Activated CD4-positive, alpha-beta T cell treated with anti-CD3 and anti-CD28 coated beads for 24 hours (primary cell): Measurements from ENCODE around the gene BCAS4.

Source experiments
- DNase-seq, 2 donors: peaks; one replicate each; pipeline ENCODE4 v3.0.0-alpha.2; 2020; ENCODE audit warnings: low read depth in 2 of 2

BCAS4 gene

GRCh38 chr20:50855498-50856474, 60.9 kb downstream of the BCAS4 start:
- DNase-seq, result no peak

GRCh38 chr20:50856475-50857041, 61.7 kb downstream of the BCAS4 start:
- DNase-seq, result no peak

DNA sequence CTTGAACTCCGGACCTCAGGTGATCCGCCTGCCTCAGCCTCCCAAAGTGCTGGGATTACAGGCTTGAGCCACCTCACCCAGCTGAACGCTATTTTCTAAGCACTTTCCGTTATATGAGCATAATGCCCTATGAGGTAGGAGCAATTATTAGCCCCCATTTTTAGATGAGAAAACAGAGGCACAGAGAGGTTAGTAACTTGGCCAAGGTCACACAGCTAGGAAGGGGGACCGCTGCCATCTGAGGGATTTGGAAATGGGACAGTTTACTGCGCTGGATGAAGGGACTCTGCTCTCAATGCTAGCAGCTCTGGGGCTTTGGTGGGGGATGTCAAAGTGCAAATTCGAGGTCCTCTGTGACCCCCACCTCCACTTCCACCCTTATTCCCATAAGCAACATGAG, 62.5 kb downstream of the BCAS4 start:
- no peak for DNase-seq

DNA sequence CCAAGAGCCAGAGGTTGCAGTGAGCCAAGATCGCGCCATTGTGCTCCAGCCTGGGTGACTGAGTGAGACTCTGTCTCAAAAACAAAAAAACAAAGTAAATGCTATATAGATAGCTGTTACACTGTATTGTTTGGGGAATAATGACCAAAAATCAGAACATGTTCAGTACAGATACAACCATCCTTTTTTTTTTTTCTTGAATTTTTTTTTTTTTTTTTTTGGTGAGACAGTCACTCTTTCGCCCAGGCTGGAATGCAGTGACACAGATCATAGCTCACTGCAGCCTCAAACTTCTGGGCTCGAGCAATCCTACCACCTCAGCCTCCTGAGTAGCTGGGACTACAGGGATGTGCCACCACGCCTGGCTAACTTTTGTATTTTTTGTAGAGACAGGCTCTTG, 63.7 kb downstream of the BCAS4 start:
- DNase-seq, result no peak

- DNase-seq, result no peak
Observed at GRCh38 chr20:50859161-50859560, 64.3 kb downstream of the BCAS4 start.

- no peak for DNase-seq
Observed at GRCh38 chr20:50861012-50861411, 66.2 kb downstream of the BCAS4 start.

DNA sequence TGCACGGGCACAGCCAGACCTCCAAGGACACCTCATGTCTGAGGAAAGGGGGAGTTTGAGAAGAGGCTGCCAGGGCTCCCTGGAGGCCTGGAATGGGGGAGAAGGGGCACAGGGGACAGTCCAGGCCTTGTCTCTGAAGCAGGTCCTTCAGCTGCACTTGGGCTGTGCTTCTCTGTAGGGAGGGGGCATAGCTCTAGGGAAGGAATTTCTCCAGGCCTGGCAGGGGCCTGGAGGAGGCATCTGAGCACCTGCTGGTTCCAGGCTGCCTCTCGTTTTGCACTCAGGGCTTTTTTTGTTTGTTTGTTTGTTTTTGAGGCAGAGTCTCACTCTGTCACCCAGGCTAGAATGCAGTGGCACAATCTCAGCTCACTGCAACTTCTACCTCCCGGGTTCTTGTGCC, 67.7 kb downstream of the BCAS4 start:
- DNase-seq, result no peak

DNA sequence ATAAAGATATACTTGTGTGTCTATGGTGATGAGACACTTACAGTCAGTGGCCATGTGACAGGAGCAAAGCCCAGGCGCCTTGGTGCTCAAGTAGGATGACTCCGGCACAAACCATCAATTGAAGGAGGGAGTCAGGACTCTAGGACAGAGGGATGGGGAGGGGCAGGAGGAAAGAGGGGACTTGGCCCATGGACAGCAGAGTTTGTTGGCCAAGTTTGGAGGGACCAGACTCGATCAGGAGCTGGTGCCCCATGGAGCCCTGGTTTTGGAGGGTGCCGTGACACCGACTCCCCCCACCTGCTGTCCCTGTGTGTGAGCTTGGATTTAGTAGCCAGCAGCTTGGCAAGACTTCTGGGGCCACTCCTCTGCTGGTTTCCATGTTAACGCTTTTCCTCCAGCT, 70.3 kb downstream of the BCAS4 start:
- no peak for DNase-seq

- no peak for DNase-seq
Observed at GRCh38 chr20:50865591-50865990, 70.7 kb downstream of the BCAS4 start.

DNA sequence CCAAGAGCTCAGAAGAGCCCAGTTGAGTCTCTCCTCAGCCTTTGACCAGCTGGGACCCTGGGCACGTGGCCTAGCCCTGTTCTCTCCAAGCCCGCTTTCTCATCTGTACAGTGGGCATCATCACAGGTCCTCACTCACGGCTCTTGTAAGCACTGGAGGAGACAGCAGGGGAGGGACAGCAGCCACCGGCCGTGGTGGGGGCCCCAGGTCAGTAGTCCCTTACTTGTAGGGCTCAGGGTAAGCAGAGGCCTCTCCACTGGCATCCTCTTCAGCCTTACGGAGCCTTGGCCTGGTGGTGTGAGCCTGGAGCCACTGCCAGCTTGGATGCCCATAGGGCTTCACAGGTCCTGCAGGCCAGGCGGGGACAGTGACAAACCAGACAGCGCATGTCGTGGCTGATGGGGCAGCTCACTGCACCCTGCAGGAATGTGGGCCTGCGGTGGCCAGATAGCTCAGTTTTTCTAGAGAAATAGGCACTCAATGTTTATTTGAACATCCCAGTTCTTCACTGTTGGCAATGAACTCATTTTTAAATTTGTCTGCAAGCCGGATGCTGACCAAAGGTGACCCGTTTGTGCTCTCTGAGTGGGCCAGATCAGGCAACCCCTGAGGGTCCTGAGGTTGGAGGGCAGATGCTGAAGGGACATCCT, 71.3 kb downstream of the BCAS4 start:
- no peak for DNase-seq

- DNase-seq, result no peak
Observed at GRCh38 chr20:50866831-50867230, 72.0 kb downstream of the BCAS4 start.

- no peak for DNase-seq
Observed at GRCh38 chr20:50867805-50868204, 72.9 kb downstream of the BCAS4 start.

GRCh38 chr20:50868509-50869495, 73.9 kb downstream of the BCAS4 start:
- DNase-seq, result no peak

DNA sequence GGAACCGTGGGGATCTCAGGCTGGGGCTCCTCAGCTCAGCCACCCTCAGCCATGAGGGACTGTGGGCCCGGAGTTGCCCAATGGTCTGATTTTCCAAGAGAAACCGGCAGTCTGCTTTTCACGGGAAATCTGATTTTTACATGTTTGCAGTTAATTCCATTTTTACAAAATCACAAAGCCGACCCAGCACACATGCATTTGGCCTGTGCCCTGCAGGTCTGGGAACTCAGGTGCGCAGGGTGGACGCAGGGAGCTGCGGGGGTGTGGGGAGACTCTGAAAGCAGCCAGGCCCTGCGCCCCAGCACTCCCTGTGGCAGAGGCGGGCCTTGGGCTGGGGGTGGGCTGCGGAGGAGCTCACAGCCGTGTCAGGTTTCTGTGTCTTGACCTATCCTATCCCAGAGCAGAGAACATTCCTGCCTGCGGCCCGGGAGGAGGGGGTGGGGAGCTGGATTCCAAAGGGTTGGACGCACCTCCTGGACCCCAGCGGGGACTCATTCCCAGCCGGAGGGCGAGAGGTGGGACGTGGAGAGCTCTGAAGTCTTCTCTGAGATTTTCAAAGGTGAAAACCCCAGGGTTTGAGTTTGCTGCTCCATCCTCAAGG, 75.8 kb downstream of the BCAS4 start:
- DNase-seq, result no peak

DNA sequence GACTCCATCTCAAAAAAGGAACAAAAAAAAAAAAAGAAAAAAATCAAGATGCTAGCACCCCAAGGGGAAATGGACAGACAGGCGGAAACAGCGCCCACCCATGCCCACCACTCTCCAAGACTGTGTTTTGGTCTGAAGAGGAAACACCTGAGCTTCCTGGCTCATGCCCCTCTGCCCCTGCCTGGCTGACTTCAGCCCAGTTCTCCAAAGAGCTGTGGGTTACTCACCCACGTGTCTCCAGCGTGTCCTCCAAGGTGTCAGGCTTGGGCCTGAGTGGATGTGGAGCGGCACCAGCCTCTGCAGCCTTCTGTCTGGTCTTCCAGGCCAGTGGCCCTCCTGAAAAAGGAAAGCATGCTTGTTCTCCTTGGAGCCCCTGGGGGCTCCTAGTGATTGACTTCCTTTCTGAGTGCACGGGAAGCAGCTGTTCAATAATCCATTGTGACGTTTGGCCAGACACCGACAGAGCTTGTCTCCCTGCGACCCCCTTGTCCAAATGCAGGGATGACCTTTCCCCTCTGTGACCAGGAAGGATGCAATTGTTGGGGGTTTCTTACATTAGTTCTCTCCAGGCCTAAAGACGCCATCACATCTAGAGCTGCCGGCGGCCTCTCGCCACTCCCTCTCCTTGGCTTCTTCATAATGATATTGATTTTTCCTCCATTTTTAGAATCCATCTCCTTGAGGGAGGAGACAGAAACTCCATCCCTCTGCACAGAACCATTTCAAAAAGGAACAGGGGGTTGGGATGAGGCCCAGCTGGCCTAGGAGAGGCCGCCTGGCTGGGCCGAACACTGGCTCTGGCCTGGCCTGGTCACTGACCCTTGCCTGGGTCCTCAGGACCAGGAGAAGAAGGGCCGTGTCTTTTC, 77.9 kb downstream of the BCAS4 start:
- DNase-seq, result no peak

GRCh38 chr20:50873585-50873984, 78.7 kb downstream of the BCAS4 start:
- DNase-seq, result no peak

DNA sequence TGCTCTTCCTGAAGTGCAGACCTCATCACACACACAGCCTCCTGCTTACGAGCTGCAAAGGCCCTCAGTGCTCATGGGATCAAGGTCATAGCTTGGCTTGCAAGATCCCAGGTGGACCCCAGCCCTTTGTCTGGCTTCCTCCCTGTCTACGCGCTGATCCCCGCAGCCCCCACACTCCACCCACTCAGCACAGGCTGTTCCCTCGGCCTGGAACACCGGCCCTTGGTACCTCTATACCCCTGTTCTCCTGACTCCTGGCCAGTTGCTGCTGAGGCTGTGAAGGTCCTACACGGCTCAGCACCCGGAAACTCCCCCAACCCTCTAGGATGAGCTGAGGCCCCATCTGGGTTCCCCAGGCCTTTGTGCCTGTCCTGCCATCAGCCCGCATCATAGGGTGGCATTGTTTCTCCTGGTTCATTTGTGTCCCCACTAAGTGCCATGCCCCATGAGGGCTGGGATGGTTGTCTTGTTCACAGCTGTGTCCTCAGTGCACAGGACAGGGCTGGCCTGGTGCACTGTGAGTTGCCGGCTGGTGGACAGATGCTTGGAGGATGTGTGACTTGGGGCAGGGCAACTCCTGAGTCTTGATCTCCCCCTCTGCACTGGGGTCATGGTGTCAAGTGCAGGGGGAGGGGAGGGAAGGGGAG, 79.4 kb downstream of the BCAS4 start:
- no peak for DNase-seq

DNA sequence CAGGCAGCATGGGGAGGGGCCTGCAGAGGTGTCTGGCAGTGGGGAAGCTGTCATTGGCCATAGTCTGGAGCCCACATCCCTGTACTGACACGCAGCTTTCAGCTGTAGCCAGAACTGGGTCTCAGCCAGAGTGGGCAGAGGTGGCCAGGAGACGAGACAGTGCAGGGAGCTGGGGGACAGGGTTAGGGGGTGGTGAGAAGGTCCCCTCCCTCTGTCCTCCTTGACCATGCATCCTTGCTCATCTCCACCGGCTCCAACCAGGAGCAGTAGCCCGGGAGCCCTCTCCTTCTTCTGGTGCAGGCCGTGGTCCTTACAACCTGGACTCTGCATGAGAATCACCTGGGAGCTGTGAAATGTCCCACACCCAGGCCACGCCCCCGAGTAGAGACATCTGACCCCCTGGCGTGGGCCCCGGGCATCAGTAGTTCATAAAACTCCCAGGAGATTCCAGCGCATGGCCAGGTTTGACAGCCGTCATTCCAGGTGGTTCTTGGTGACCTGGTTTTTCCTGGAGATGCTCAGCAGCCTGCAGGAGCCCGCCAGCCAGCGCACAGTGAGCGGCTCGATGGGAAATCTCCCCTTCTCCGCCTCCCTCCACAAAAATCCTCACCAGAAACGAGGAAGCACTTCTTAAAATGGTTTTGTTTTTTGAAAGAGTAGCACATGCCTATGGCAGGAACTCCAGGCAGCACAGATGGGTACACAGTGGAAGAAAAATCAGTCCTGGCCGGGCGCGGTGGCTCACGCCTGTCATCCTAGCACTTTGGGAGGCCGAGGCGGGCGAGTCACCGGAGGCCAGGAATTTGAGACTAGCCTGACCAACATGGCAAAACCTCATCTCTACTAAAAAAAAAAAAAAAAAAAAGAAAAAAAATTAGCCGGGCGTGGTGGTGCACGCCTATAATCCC, 80.2 kb downstream of the BCAS4 start:
- no peak for DNase-seq
